GM18508 (cell line): Measurements from ENCODE around the gene SLC20A1.

ENCODE experiments used
- ATAC-seq: cut with Tn5 transposase; IDR thresholded peaks from one replicate; pipeline ENCODE4 v1.9.1; 2021; ENCODE audit warnings: moderate number of reproducible peaks; ENCODE audit not compliant: insufficient read depth, unreplicated experiment

The SLC20A1 gene

DNA sequence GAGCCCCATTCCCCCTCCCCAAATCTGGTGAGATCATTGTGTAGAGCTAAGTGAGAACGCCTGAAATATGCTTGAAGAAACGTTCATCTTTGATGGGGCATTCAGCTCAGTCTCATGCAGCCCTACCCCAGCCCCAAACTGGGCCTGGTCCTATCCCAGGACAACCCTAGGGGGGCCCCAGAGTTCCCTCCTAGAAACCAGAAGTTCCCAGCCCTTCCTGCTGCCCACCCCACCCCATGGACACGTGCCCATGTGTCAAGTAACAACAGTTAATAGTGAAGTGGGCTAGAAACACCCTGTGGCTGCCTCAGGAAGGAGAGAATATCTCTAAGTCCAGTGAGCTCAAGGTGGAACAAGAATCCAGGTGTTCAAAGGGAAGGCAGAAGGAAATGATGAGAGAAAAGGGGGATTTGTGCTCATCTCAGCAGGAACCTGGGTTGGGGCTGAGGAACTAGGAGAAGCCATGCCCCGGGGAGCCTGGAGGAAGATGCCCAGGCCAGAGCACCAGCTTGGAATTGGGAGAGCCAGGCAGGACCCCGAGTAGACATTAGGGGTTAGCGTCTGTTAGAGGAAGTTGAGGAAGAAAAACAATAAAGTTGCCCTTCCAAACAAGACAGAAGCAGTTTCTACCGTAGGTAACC, 20.1 kb upstream of the SLC20A1 start:
- no peak for ATAC-seq

DNA sequence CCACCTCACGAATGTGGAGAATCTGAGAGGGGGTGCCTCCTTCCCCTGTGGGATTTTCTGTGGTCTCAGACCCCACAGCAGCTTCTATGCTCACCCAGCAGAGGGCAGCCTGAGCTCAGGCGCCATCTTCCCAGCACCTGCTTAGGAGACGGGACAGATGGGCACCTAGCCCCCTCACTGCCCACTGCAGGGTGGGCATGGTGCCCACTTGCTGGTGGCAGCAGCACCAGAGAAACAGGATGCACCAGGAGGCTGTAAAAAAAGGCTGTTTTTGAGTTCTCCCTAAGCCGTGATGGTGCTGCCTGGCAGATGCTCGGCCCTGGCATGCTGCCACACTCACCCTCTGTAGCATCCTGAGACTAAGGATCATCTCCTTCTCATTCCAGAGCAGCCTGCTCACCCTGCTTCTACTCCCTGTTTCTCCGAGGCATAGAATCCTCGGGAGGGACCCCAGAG, 19.1 kb upstream of the SLC20A1 start:
- no peak for ATAC-seq

DNA sequence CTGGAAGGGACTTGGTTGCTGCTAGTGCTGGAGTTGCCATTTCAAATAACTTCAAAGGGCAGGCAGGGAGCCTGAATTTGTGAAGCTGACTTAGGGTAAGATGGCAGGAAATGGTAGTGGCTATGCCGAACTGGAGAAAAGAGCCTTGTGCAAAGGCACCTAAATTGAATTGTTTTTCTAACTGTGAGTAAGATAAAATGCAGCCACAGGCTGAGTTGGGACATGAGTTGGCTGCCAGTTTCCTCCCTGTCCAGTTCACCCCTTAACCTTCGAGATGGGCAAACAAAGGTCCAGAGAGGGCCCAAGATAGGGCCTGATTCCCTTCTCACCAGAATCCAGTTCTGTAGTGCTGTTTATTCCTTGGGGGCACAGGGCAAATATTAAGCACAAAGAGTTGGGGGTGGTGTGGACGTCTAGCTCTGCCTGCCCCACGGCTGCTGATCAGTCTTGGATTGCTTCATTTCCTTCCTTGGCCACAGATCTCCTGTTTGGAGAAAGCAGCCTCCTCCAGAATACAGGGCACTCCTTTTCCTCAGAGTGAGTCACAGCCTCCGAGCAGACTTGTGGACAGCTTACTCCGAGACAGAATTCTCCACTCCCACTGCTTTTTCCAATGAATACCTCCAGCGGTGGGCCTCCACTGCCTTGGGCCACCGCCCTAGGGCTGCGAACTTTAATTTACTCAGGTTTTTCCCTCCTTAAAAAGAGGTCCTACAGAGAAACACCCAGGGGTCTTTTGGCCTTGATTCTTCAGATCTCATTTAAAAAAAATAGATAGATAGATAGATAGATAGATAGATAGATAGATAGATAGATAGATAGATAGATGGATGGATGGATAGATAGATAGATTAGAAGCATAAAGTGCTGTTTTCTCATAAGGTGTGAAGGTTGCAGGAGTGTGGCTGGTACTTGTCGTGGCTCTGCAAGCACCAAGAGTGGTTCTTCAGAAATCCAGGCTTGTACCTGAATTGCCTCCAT, 18.4 kb upstream of the SLC20A1 start:
- ATAC-seq = no peak

DNA sequence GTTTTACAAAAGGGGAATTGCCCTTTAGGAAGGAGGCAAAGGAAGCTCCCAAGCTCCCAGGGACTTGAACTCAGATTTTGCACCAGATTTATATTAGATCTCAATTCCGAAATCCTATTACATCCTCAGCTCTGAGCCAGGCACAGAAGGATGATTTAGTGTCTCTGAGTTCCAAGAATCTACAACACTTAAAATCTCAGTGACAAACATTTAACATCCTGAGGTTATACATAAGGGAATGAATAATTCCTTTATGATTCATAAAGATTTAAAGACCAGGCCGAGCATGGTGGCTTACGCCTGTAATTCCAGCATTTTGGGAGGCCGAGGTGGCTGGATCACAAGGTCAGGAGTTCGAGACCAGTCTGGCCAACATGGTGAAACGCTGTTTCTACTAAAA, 16.5 kb upstream of the SLC20A1 start:
- ATAC-seq = no peak

DNA sequence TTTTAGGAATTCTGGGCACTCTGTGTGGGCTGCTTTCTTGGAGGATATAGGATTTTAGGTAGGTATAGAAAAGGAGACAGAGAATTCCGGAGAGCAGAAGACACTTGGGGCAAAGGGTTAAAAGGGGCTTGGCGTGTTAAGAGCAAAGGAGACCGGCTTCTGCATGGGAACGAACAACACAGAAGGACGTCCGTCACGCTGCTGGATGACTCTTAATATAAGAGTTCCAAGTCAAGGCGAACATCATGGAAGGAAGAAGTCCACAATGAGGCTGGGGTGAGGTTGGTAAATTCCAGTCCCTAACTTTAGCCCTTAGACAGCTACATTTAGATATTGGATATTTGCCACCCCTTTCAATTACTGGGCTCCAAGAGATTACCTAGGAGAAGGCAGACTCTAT, 15.9 kb upstream of the SLC20A1 start:
- ATAC-seq = no peak

DNA sequence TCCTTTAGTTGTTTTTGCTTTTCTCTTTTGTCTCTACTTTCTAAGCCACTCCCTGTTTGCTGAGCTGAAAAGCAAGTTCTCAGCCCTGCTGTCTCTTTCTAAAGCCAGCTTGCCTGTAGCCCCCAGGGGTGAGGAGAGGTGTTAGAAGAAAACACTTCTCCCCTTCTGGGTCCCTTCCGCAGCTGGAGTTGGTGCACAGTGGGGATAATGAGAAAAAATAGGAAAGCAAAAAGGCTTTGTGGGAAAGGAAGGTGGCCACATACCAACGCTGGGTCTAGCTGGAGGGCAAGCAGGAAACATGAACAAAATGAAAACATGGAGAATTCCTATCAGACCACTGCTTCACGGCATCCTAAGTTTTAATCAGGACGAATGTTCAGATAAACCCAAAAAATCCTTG, 15.5 kb upstream of the SLC20A1 start:
- no peak for ATAC-seq

DNA sequence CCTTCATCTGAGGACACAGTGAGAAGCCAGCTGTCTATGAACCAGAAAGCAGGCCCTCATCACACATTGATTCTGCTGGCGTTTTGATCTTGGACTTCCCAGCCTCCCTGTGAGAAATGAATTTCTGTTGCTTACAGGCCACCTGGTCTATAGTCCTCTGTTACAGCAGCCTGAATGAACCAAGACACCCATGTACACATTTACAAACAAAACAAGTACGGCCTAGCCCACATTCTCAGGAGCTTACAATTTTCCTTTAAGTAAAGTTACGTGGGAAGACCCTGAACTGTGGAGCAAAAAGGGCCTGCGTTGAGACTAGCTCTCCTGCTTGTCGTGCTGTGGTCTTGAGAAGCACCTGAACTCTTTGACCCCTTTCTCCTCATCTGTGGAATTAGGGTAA, 12.0 kb upstream of the SLC20A1 start:
- no peak for ATAC-seq

DNA sequence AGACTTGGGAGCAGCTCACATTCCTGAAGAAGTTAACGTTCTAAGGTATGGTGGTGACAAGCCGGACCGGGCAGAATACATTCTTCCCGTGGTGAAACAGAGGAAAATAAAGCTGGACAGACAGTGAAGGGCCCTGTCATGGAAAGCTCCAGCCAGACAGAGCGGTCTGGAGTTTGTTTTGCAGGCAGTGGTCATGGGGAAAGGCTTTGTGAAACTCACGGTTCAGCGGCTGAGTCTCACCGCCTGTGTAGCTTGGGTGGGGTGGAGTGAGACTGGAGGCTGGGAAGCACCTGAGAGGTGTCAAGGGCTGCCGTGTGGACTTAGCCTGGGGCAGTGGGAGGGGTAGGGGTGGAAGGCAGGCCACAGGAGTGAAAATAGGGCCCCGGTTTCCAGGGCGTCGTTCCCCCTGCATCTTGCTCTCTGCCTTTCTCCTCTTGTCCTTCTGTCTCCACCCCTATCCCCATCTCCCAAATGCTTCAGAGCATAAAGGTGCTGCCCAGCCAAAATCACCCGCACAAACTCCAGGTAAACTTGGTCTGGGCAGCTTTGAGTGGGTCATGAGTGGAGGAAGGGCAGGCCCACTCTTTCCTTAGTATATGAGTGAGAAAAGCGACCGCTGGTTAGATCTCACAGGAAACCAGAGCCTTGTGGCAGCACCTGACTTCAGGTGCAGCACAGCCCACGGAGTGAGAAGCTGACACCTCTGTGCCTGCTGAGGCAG, 11.4 kb upstream of the SLC20A1 start:
- ATAC-seq = no peak

DNA sequence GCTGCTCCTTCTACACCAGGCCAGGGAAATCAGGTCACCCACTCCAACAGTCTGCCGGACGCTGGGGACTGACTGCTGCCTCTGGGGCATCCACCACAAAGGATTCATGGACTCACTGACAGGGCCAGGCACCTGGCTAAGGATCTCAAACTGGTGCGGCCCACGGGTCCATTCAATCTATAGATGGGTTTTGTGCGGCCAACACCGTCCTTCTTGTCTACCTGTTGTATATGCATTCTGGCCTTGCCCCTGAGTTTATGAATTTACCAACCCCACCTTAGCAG, 10.9 kb upstream of the SLC20A1 start:
- ATAC-seq = no peak

DNA sequence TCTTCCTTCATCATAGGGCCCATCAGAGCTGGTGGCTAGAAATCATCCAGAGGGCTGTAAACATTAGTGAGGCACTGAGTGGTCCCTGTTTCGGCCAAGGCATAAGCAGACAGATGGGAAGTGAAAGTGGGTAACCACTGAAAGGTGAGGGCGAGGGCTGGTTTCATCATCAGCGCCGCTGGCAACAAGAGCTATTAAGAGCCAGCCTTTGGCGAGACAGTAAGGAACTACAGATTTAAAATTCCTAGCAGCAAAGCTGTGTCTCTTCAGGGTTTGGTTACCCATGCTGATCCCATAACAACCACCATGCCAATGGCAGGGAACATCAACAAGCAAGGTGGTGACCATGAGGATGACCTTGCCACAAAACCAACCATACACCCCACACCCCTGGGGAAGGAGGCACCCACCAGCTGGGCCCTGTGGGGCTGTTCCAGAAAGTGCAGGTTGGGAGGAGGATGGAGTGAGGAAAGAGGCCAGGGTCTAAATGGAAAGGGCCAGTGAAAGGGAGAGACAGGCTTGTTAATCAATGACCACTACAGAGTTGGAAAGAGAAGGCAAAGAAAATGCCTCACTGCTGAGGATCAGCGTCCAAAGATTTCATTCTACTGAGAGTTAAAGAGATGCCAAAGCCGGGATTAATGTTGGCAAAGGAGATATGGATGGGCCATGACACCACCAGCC, 9.0 kb upstream of the SLC20A1 start:
- peak; percentile 78 for ATAC-seq

DNA sequence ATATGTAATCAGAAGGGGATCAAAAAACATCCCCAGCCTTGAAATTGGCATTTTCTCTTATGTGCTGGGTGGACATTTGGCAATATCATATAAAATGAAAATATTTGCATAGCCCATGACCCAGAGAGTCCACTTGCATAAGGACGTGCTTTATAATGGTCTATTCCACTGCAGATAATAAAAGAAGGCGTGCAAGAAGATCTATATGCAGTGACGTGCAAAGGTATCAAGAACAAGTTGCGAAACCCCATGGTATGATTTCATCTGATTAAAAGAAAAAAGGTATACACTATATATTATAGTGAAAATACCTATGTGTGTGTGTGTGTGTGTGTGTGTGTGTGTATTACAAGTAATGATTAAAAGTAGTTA, 8.5 kb upstream of the SLC20A1 start:
- ATAC-seq = no peak

DNA sequence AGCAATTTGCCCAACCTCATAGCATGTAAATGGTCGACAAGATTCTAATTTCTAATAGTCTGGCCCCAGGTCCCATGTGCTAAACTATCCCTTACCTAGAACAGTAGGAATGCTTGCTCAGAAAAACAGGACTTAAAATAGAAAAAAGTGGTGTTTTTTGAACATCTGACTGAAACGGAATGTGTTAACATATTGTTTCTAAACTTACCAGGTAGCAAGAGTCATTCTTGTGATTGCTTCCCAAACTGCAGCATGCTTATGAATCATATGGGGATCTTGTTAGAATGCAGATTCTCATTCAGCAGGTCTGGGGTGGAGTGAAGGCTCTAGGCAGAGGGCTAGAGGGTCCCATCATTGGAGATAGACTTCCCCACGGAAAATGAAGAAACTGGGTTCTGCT, 5.8 kb upstream of the SLC20A1 start:
- no peak for ATAC-seq

DNA sequence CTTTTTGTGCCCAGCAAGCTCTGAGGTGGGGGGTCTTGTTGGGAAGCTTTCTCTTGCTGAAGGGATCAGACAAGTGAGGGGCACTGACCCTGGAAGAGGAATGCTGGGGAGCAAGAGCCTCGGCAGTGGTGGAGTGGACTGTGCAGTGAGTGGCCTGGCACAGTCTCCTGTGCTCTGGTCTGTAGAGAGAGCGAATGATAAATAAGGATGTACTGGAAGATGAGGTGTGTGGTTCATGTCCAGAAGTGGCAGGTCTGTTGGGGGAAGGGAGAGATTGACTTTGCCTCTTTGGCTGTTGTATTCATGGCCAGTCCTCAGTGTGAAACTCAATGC, 5.3 kb upstream of the SLC20A1 start:
- no peak for ATAC-seq

DNA sequence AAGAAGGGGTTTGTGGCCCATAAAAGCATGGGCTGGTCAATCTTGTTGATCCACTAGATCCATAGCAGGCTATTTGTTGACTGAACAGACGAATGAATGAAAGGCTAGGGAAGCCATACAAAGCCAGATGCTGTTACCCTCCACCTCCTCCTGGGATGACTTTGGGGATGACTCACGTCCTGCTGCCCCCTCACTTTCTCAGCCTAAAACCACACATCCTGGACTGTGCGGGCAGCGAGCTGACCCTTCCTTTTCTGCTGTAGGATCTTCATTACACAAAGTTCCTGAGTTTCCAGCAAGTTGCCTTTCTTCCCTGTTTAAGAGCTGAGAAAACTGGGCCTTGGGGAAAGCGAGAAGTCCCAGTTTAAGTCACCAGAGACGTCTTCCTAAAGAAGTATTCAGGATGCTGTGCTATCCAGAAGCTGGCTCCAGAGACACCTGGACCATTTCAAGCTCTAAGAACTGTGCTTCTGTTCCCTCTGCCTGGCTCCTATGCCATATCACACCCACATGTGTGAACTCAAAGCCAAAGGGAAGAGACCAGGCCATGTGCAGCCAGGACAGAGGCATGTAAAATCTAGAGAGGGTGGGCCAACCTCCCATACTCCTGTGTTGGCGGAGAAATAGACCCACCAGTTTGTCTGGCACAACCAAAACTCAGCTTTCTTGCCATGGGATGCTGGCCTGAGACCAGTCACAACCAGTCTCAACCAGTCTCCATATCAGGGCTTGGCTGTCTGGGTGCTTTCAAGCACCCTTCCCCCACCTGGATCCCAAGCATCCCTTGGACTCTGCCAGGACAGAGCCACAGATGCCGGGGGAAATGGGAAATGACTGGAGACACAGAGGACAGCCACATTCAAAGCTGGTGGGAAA, 4.7 kb upstream of the SLC20A1 start:
- no peak for ATAC-seq

DNA sequence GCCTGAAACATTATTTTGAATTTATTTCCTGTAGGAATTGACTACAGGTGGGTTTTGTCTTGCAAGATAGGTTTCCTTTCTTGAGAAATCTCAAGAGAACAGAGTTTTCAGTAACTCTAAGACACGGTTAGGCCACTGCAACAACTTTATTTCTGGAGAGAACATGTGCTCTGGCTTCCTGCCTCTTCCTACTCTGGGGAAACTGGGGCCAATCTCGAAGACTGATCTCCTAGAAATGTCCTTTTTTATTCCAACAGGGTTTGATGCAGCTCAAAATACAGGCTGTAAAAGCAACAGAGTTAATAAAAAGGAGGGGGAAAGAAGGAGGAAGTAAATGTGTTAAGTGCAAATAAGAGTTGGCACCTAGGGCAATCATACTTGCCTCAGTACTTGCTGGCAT, 4.0 kb upstream of the SLC20A1 start:
- ATAC-seq = no peak

DNA sequence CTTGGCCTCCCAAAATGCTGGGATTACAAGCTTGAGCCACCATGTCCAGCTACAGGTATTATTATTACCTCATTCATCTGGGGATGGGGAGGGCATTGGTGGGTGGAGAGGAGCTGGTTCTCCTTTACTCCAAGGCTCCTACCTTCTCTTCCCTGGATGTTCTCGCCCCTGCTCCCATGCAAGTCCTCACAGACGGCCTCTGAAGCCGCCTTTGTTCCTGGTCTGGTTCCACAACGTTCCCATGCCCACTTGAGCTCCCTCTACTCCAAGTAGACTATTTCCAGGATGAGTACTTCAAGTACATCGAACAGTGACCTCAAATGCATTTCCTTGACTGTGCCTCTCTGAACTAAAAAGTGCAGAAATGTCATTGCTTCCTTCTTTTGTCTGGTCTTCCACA, 3.2 kb upstream of the SLC20A1 start:
- no peak for ATAC-seq

DNA sequence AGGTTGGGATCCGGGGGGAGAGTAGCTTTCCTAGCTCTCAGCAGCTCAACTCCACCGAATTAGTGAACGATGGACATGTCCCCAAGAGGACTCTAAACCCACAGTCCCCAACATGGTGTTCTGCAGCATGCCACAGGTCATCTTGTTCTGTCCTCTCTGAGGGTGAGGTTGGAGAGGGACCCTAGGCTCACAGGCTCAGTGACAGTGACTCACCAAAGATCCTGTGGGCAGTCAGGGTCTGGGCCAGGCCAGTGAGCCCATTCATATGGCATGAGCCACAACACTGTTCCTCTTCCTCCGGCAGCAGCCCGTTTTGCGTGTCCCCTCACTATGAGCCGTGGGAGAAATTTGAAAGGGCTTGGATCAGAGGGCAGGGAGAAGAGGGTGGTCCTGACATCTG, 2.8 kb upstream of the SLC20A1 start:
- ATAC-seq = no peak

DNA sequence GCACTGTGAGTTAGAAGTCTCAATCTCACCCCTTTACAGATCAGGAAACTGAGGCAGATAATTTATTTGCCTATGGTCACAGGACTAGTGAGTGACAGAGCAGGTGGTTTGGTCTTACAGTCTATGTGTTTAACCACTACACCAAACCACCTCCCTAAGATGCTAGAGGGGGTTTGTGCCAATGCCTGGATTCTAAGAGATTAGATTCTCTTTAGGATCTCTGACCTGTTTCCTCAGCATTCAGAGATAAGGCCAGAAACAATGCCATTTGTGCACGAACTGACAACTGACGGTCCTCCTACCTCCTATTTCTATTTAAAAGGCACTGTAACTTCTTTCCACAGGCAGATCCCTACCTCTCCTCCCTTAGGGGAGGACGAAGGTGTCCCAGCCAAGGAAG, 2.3 kb upstream of the SLC20A1 start:
- ATAC-seq = no peak

DNA sequence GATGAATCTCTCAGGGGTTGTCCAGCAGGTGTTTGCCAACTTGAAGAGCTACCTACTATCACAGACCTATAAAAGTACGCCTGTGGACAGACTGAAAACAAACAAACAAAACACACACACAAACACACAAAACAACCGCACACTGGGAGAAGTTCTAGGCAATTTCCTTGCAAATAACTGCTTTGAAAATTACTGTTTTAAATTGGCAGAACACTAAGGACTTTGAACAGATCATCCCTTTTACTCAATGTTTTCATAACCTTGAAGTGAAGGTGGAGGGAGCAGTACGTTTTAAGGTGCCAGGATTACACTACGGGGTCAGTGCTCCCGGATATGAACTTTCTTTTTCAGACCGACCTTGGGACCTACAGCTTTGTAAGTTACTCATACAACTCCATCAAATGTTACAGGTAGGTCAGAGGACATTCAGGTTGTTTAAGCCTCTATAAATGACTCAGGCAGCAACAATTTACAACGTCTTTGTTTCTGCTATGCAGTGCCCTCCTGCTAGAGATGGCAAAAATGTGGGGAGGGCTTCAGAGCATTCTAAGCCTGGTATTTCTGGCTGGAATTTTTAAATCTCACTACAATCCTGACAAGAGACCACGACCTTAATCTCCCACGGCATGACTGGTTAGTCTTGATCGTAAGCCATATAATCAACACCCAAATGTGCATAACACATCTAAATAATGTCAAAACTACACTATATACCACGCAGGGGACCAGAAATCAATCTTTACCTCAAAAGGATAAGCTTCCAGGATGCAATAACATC, 1.4 kb upstream of the SLC20A1 start:
- ATAC-seq = no peak
